OCI-LY3 (cell line): ENCODE data around the gene SERBP1.
A peak's percentile ranks its signal among the peaks of the same experiment; 100 is the strongest.

Experiments
- H2AFZ ChIP-seq: fragments of 200-600, 300-600 bp; shearing (Covaris generic); 2 replicates; pipeline ENCODE4 v1.6.0; 2014; ENCODE audit warnings: antibody characterized with exemption, low read depth, low read length
- H3K27ac ChIP-seq: fragments of 200-600, 300-600 bp; sonication (generic); 2 replicates; pipeline ENCODE4 v1.5.1; 2014; ENCODE audit warnings: mild to moderate bottlenecking, low read length, moderate library complexity, mixed read lengths
- H3K27me3 ChIP-seq: fragments of 200-600, 300-600 bp; sonication (generic); 2 replicates; pipeline ENCODE4 v1.6.1; 2014; ENCODE audit warnings: low read depth, low read length, mixed read lengths
- H3K36me3 ChIP-seq: fragments of 200-600, 300-600 bp; sonication (generic); replicated peaks from 2 replicates; pipeline ENCODE3; 2014; ENCODE audit warnings: low read depth, low read length, mixed read lengths
- H3K4me1 ChIP-seq: fragments of 300-600, 200-600 bp; sonication (generic); 2 replicates; pipeline ENCODE4 v1.6.1; 2014; ENCODE audit warnings: low read length, mixed read lengths
- H3K4me2 ChIP-seq: fragments of 200-600, 300-600 bp; sonication (generic); 2 replicates; pipeline ENCODE4 v1.6.1; 2014; ENCODE audit warnings: low read length, mixed read lengths
- H3K4me3 ChIP-seq: fragments of 300-600, 200-600 bp; sonication (generic); 2 replicates; pipeline ENCODE4 v1.5.1; 2014; ENCODE audit warnings: antibody characterized with exemption, mild to moderate bottlenecking, low read length, moderate library complexity
- H3K79me2 ChIP-seq: fragments of 300-600, 200-600 bp; shearing (Covaris generic); 2 replicates; pipeline ENCODE4 v1.6.1; 2014; ENCODE audit warnings: mild to moderate bottlenecking, low read length, mixed read lengths
- H3K9ac ChIP-seq: fragments of 300-600, 200-600 bp; shearing (Covaris generic); 2 replicates; pipeline ENCODE4 v1.6.0; 2014; ENCODE audit warnings: mild to moderate bottlenecking, low read length, moderate library complexity
- H3K9me3 ChIP-seq: fragments of 200-600, 300-600 bp; shearing (Covaris generic); 2 replicates; pipeline ENCODE4 v1.6.1; 2014; ENCODE audit warnings: low read length, mixed read lengths; ENCODE audit not compliant: insufficient read depth
- H4K20me1 ChIP-seq: fragments of 200-600, 300-600 bp; sonication (generic); 2 replicates; pipeline ENCODE4 v1.6.1; 2016; ENCODE audit warnings: low read length, mixed read lengths; ENCODE audit not compliant: insufficient read depth
- EZH2phosphoT487 ChIP-seq: fragments of 200-600 bp; shearing (Covaris generic); IDR thresholded peaks from 2 replicates; pipeline ENCODE4 v1.6.1; 2018; ENCODE audit warnings: antibody characterized with exemption, mixed run types, low read depth
- TF ChIP-seq, protein P1 (sequence below): fragments of 200-600, 300-600 bp; sonication (generic); IDR thresholded peaks from 2 replicates; pipeline ENCODE4 v1.5.1; 2014; ENCODE audit warnings: antibody characterized with exemption, low read length, low read depth

Gene SERBP1

DNA sequence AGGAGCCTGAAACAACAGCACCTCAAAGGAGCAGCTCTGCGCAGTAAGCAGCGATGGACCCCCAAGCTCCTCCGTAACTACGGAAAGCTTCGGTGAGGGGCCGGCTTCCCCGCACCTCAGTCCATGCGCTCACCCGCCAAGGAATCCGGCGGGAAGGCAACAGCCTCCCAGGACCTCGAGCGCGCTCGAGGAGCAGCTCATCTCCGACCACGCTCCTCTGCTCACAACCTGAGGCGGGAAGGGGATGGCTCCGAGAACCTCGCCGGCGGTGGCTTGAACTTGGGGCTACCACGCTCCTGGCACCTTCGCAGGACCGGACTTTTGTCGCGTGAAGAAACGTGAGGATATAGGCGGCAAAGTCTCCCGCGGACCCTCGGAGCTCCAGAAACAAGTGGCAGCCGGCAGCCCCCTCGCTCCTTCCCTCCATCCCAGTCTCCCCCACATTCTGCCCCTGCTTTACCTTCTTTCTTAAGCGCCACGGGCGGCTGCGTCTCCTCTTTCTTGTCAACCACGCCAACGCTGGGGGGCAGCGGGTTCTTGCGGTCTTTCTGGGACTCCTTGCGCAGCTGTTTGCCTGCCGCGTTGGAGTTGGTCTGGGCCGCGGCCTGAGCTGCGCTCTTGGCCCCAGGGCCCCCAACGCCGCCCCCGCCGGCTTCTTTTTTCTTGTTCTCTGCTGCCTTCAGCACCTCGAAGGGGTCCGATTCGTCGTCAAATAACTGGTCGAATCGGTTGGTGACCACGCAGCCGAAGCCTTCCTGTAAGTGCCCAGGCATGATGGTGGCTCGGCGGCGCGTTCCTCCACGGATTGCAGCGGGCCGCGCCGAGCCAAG, 459 bp downstream of the SERBP1 start:
- peaks cover 43% of the 10 kb centered on the region for H3K4me1 ChIP-seq
- H3K9ac ChIP-seq: peak overlapping the region; percentile 92
- no peaks in the 10 kb centered on the region for H3K27me3 ChIP-seq
- peak overlapping the region; percentile 95 for H3K4me3 ChIP-seq
- peaks cover 36% of the 10 kb centered on the region for H3K36me3 ChIP-seq
- peak overlapping the region; percentile 53 for H3K27ac ChIP-seq
- H4K20me1 ChIP-seq: peaks cover 46% of the 10 kb centered on the region
- TF ChIP-seq EZH2phosphoT487: no peak
- TF ChIP-seq, protein P1, sequence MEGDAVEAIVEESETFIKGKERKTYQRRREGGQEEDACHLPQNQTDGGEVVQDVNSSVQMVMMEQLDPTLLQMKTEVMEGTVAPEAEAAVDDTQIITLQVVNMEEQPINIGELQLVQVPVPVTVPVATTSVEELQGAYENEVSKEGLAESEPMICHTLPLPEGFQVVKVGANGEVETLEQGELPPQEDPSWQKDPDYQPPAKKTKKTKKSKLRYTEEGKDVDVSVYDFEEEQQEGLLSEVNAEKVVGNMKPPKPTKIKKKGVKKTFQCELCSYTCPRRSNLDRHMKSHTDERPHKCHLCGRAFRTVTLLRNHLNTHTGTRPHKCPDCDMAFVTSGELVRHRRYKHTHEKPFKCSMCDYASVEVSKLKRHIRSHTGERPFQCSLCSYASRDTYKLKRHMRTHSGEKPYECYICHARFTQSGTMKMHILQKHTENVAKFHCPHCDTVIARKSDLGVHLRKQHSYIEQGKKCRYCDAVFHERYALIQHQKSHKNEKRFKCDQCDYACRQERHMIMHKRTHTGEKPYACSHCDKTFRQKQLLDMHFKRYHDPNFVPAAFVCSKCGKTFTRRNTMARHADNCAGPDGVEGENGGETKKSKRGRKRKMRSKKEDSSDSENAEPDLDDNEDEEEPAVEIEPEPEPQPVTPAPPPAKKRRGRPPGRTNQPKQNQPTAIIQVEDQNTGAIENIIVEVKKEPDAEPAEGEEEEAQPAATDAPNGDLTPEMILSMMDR: no peak
- H3K79me2 ChIP-seq: peaks cover 67% of the 10 kb centered on the region
- no peak overlapping the region for H2AFZ ChIP-seq
- H3K4me2 ChIP-seq: peak overlapping the region; percentile 74
- H3K9me3 ChIP-seq: no peaks in the 10 kb centered on the region

DNA sequence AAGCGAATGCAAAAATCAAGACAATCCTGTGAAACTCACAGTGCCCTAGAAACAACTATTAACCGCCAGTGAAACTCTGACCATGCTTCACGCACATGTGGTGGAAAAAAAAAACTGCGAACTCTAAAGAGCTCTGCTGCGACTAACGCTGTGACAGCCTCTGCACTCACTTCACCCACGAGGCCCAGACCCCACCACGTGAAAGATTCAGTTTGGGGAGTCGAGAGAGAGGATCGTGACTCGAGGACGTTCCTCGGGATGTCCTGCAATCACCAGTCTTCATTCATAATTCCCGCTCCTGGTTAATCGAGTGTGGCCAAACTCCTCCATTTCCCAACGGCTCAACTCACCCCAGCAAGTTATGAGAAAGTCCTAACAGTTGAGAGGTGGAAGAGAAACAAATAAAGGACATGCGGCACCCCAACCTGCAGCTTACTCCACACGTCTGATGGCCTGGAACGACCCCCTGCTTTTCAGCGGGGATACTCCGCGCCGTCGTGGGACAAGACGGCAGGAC, 1.1 kb downstream of the SERBP1 start:
- Histone ChIP-seq H3K4me1 (peaks cover 39% of the 10 kb centered on the region), H2AFZ (no peak overlapping the region), H3K4me2 (peak overlapping the region; percentile 74), H3K9me3 (no peaks in the 10 kb centered on the region), H3K9ac (peak overlapping the region; percentile 92), H4K20me1 (peaks cover 52% of the 10 kb centered on the region), H3K4me3 (peak overlapping the region; percentile 95), H3K79me2 (peaks cover 73% of the 10 kb centered on the region), H3K27ac (peak overlapping the region; percentile 53), H3K27me3 (no peaks in the 10 kb centered on the region), H3K36me3 (peaks cover 42% of the 10 kb centered on the region)
- TF ChIP-seq EZH2phosphoT487: no peak
- TF ChIP-seq, protein P1: no peak

DNA sequence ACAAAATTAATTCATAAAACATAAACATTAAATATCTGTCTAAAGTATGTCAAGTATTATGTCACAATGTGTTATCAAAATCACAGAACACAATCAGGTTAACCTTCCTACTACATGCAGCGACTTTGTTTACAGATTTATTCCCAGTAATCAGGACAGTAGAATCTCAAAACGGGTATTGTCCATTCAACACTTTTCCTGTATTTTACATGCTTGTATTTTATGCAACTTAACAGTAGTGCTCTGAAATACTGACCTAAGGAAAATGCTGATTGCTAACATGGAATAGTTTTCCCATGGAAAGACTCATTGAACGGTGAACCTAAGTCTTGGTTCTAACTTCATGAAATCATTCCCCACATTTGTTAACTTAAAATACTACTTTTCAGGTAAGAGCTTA, 2.3 kb downstream of the SERBP1 start:
- Histone ChIP-seq H3K4me1 (peaks cover 28% of the 10 kb centered on the region), H3K27ac (no peak overlapping the region), H2AFZ (no peak overlapping the region), H3K79me2 (peaks cover 85% of the 10 kb centered on the region), H3K9me3 (no peaks in the 10 kb centered on the region), H3K9ac (peak overlapping the region; percentile 92), H3K27me3 (no peaks in the 10 kb centered on the region), H4K20me1 (peaks cover 62% of the 10 kb centered on the region), H3K36me3 (peaks cover 44% of the 10 kb centered on the region), H3K4me3 (peak overlapping the region; percentile 95), H3K4me2 (peak overlapping the region; percentile 74)
- TF ChIP-seq EZH2phosphoT487: no peak
- TF ChIP-seq, protein P1: no peak

DNA sequence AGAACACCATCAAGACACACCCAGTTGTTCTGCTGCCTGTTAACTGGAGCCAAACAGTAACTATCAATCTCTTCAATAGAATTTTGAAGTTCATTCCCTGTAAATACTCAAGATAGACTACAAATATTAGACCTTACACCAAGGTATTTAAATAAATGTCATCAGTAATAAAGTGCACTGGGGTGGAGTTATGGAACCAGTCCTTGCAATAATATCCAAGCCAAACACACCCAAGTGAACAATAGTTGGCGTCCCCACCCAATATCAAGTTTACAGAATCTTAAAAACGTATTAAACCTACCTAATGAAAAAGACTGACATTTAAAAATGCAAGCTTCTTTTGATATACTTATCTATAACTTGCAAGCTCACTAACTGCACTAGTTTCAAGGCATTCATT, 2.7 kb downstream of the SERBP1 start:
- H3K9ac ChIP-seq: peak overlapping the region; percentile 92
- no peaks in the 10 kb centered on the region for H3K27me3 ChIP-seq
- H3K4me3 ChIP-seq: peak overlapping the region; percentile 95
- no peaks in the 10 kb centered on the region for H3K9me3 ChIP-seq
- H4K20me1 ChIP-seq: peaks cover 63% of the 10 kb centered on the region
- peaks cover 44% of the 10 kb centered on the region for H3K36me3 ChIP-seq
- H3K4me1 ChIP-seq: peaks cover 24% of the 10 kb centered on the region
- peak overlapping the region; percentile 74 for H3K4me2 ChIP-seq
- TF ChIP-seq, protein P1: no peak
- TF ChIP-seq EZH2phosphoT487: no peak
- H3K79me2 ChIP-seq: peaks cover 89% of the 10 kb centered on the region
- no peak overlapping the region for H3K27ac ChIP-seq
- H2AFZ ChIP-seq: no peak overlapping the region
